ENCODE data around the gene ABAT.

The ABAT gene

DNA sequence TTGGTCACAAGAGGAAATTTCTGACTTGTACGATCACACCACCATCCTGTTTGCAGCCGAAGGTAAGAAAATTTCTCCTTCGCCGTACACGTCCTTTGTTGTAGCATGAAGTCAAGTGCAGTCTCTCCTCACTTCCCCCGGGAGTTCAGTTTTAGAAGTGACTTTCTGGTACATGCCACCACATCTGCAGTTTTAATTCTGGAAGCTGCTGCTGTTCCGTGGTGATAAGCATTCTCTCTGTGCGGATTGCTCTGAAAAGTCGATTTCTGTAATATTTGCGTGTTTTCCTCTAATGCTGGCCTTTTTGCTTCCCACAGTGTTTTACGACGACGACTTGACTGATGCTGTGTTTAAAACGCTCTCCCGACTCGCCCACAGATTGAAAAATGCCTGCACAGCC lies 32.3 kb upstream of the ABAT start:
- DNase-seq (ENCODE audit: low read depth in 2 of 2), result no peak

DNA sequence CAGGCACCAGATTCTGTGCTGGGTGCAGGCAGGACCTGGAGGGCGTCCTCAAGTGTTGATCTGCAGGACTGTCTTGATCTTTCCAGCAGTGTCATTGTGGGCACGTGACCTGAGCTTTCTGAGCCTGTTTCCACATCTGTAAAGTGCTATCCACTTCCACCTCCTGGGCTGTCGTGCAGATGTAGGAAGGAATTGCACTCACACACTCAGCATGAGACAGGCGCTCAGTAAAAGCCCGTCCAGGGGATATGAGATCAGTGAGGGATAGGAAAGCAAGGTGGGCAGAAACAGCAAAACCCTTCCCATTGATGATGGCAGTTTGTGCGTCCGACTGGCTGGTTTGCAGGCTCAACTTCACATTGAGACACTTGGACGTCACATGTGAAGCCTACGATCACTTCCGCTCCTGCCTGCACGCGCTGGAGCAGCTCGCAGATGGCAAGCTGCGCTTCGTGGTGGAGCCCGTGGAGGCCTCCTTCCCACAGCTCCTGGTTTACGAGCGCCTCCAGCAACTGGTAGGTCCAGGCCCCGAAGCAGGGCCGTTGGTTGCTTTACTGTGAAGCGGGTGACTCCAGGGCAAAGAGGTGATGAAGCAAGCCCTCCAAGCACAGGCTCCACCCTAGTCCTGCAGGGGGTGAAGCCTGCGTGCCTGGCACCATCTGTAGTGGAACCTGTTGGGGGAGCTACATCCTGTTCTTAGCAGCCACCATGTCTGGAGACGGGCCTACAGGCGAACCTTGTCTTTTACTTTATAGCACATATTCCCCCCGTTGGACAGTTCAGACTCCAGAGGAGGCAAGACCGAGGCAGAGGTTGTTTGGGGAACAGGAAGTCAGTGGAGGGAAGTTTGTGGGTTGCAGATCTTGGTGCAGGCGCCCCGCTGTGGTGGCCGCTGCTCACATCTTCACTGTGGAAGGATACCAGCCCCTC lies 29.9 kb upstream of the ABAT start:
- TF ChIP-seq, protein P1, sequence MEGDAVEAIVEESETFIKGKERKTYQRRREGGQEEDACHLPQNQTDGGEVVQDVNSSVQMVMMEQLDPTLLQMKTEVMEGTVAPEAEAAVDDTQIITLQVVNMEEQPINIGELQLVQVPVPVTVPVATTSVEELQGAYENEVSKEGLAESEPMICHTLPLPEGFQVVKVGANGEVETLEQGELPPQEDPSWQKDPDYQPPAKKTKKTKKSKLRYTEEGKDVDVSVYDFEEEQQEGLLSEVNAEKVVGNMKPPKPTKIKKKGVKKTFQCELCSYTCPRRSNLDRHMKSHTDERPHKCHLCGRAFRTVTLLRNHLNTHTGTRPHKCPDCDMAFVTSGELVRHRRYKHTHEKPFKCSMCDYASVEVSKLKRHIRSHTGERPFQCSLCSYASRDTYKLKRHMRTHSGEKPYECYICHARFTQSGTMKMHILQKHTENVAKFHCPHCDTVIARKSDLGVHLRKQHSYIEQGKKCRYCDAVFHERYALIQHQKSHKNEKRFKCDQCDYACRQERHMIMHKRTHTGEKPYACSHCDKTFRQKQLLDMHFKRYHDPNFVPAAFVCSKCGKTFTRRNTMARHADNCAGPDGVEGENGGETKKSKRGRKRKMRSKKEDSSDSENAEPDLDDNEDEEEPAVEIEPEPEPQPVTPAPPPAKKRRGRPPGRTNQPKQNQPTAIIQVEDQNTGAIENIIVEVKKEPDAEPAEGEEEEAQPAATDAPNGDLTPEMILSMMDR (IDR thresholded peaks at IDR 0.05; ENCODE audit: low read depth, low read length), result no peak
- no peak overlapping the region for H3K4me3 ChIP-seq (replicated peaks in 1 of 2; ENCODE audit: low read depth in 2 of 2, low read length in 2 of 2)
- no peak for DNase-seq (ENCODE audit: low read depth in 2 of 2)

More for the DNA sequence above, 32.3 kb upstream of the ABAT start:
- no peak overlapping the region for H3K4me3 ChIP-seq (replicated peaks in 1 of 2; ENCODE audit: low read depth in 2 of 2, low read length in 2 of 2)
- TF ChIP-seq, protein P1 (IDR thresholded peaks at IDR 0.05; ENCODE audit: low read depth, low read length), result no peak

DNA sequence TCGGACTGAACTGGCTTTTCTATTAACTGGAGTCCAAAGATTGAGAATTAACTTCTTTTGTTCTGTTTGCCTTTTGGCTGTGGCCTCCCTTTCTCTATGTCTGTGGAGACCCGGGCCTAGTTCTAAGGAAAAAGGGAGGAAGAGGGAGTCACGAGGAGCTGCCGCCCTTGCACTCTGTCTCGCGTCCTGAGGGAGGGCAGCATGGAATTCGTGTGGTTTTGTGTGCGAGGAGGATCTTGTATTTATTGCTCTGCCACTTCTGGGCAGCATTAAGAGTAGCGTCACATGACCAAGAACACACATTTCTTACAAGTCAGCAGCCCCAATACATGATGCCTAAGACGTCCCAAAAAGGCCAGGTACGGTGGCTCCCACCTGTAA lies 29.3 kb upstream of the ABAT start:
- no peak for DNase-seq (ENCODE audit: low read depth in 2 of 2)
- TF ChIP-seq, protein P1 (IDR thresholded peaks at IDR 0.05; ENCODE audit: low read depth, low read length), result no peak
- no peak overlapping the region for H3K4me3 ChIP-seq (replicated peaks in 1 of 2; ENCODE audit: low read depth in 2 of 2, low read length in 2 of 2)

DNA sequence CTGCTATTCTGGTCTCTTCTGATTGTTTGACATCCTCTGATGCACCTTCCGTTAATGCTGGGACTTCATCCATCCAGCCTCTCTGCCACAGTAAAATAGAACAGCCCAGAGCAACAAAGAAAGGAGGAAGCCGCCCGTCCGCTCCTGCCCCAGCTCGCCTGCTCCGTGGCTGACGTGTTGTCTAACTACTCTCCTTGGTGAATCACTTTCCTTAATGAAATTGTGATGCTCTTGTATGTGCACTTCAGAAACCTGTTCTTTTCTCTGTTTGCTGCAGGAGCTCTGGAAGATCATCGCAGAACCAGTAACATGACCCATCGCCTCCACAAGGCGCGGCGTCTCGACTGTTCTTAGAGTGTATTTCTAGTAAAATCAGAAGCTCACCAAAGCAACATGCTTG lies 28.6 kb upstream of the ABAT start:
- no peak for DNase-seq (ENCODE audit: low read depth in 2 of 2)
- TF ChIP-seq, protein P1 (IDR thresholded peaks at IDR 0.05; ENCODE audit: low read depth, low read length), result no peak
- H3K4me3 ChIP-seq (replicated peaks in 1 of 2; ENCODE audit: low read depth in 2 of 2, low read length in 2 of 2), result no peak overlapping the region

GRCh38 chr16:8646326-8647053 lies 27.9 kb upstream of the ABAT start:
- DNase-seq (ENCODE audit: low read depth in 2 of 2), result no peak
- TF ChIP-seq, protein P1 (IDR thresholded peaks at IDR 0.05; ENCODE audit: low read depth, low read length), result no peak
- H3K4me3 ChIP-seq (replicated peaks in 1 of 2; ENCODE audit: low read depth in 2 of 2, low read length in 2 of 2), result no peak overlapping the region

DNA sequence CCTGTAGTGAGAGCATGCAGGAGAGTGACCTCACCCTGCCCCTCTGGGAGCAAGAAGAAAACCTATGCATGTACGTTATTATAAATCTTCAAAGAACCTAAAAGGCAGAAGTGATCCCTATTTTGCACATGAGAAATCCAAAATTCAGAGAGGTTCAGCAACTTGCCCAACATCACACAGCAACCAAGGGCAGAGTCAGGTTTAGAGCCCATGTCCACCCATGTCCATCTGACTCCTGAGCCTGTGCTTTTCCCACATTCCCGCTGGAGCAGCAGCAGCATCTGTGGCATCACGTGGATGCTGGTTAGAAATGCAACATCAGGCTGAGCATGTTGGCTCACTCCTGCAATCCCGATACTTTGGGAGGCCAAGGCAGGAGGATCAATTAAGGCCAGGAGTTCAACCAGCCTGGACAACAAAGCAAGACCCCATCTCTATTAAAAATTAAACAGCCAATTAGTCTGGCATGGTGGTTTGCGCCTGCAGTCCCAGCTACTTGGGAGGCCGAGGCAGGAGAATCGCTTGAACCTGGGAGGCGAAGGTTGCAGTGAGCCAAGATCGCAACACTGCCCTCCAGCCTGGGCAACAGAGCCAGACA lies 26.6 kb upstream of the ABAT start:
- TF ChIP-seq, protein P1 (IDR thresholded peaks at IDR 0.05; ENCODE audit: low read depth, low read length), result no peak
- DNase-seq (ENCODE audit: low read depth in 2 of 2), result no peak
- H3K4me3 ChIP-seq (replicated peaks in 1 of 2; ENCODE audit: low read depth in 2 of 2, low read length in 2 of 2), result no peak overlapping the region

Measured in cardiac fibroblast (primary cell).